ENCODE data around the gene SLC9A9.

The SLC9A9 gene

DNA sequence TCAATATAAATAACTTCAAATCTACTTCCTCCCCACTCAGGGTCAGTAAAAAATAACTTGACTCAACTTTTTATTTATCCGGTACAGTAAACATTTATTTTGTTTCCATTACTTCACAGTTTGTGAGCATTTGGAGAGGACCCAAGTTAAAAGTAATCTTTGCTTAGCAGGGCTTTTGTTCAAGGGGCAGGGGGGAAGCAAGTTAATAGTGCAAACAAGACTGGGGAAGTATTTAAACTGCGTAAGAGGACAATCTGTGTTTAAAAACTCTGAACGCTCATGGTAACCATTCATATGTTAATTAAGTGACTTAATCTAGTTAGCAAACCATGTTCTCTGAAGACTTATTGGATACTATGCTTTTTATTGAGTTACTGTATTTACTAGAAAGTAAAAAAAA is 346.2 kb downstream of the SLC9A9 start:
- ChIA-PET CTCF (no interaction called here), POLR2A (no interaction called here)
- TF ChIP-seq, protein P1, sequence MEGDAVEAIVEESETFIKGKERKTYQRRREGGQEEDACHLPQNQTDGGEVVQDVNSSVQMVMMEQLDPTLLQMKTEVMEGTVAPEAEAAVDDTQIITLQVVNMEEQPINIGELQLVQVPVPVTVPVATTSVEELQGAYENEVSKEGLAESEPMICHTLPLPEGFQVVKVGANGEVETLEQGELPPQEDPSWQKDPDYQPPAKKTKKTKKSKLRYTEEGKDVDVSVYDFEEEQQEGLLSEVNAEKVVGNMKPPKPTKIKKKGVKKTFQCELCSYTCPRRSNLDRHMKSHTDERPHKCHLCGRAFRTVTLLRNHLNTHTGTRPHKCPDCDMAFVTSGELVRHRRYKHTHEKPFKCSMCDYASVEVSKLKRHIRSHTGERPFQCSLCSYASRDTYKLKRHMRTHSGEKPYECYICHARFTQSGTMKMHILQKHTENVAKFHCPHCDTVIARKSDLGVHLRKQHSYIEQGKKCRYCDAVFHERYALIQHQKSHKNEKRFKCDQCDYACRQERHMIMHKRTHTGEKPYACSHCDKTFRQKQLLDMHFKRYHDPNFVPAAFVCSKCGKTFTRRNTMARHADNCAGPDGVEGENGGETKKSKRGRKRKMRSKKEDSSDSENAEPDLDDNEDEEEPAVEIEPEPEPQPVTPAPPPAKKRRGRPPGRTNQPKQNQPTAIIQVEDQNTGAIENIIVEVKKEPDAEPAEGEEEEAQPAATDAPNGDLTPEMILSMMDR (IDR thresholded peaks at IDR 0.05; ENCODE audit: control extremely low read depth, extremely low read depth, low read depth, missing control alignments), result no peak
- DNase-seq (ENCODE audit: extremely low spot score), result no peak

DNA sequence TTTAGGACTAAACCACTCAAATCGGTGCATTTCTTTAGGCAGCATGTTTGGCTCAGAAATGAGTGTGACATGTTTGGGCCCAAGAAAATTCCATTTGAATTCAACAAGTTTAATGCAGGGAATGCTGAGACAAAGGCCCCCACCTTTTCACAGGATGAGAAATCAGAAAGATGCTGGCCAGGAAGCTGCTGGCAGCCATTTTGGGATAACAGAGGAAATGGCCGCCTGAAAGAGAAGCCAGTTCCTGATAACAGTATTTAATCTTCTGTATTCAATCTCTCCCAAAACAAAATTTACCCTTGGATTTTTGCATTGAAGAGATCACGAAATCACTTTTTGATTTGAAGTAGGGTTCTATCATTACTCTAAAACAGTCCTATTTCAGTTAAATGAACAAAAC is 350.9 kb downstream of the SLC9A9 start:
- DNase-seq (ENCODE audit: extremely low spot score), result no peak
- POLR2A ChIA-PET, result no interaction called here
- TF ChIP-seq, protein P1 (IDR thresholded peaks at IDR 0.05; ENCODE audit: control extremely low read depth, extremely low read depth, low read depth, missing control alignments), result no peak
- CTCF ChIA-PET, result no interaction called here

DNA sequence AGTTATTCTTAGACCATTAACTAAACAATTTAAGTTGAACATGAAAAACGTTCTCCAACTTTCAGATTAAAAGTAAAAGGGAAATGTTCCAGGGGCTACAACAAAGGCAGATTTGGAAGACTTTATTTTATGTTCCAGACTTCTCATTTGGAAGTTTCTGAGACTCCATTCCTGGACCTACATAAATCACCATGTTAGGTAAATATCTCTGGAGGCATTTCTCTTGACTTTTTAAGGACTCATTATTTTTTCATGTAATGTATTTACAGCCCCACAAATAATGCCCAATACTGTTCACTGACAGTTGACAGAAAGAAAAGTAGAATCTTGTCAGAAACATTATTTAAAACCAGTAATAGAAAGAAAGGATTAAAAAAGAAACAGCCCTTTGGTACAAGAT is 352.1 kb downstream of the SLC9A9 start:
- CTCF ChIA-PET, result no interaction called here
- POLR2A ChIA-PET, result no interaction called here
- TF ChIP-seq, protein P1 (IDR thresholded peaks at IDR 0.05; ENCODE audit: control extremely low read depth, extremely low read depth, low read depth, missing control alignments), result no peak
- no peak for DNase-seq (ENCODE audit: extremely low spot score)

DNA sequence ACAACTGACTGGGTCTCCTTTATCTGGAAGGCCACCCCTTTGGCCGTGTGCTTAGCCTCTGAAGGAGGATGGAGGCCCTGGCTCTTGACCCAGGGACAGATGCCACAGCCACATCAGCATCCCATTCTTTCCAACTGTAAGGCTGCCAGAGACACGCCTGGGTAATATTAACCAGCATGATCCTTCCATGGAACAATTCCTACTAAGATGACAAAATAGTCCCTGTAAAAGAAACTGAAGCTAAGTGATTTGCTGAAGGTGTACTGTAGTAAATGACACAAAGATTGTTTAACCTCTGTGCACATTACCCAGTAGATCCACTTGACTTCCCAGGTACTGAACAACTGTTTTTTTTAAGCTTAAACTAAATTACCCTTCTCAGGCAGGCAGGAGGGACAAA is 352.7 kb downstream of the SLC9A9 start:
- POLR2A ChIA-PET, result no interaction called here
- TF ChIP-seq, protein P1 (IDR thresholded peaks at IDR 0.05; ENCODE audit: control extremely low read depth, extremely low read depth, low read depth, missing control alignments), result no peak
- DNase-seq (ENCODE audit: extremely low spot score), result no peak
- CTCF ChIA-PET, result no interaction called here

DNA sequence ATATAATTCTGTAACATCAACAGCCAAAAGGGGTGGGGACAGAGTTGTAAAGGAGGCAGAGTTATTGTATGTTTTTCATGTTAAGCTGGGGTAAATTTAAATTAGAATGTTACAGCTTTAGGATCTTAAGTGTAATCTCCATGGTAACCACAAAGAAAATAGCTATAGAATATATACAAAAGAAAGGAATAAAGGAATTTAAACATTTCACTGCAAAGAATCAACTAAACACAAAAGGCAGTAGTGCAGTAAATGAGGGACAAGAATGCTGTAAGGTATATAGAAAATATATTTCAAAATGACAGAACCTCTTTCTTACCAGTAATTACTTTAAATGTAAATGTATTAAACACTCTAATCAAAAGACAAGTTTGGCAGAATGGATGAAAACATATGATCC is 361.7 kb downstream of the SLC9A9 start:
- ChIA-PET POLR2A (no interaction called here), CTCF (interaction anchor here (1.1 kb wide), 1 partner anchor 23 kb away, joined by 3 read pairs; no protein-coding TSS in a partner anchor)
- no peak for DNase-seq (ENCODE audit: extremely low spot score)
- TF ChIP-seq, protein P1 (IDR thresholded peaks at IDR 0.05; ENCODE audit: control extremely low read depth, extremely low read depth, low read depth, missing control alignments), result no peak

DNA sequence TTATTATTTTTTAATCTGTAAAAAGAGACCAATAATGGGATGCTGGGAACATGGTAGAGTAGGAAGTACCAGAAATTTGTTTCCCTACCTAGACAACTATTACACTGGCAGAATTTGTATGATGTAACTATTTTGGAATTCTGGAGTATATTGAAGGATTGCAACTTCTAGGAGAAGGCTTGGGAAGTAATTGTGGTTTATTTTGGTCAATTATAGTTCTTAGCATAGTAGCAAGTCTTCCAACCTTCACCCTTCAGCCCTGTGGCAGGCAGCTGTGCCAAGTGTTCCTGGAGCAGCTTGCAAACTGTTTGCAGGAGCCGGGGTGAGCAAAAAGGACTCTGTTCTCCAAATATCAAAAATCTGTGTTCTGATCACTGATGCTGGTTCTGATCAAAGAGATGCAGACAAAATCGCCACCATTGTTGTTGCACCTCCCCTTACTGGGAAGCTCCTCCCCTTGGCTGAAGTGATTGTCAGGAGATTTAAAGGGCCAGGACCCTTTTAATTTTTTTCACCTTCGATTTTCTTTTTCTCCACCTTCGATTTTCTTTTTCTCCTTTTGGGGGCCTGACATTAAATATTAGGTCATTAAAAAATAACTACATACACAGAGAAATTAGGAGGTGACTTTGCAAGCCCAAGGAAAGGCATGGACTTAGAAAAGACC is 363.3 kb downstream of the SLC9A9 start:
- no peak for DNase-seq (ENCODE audit: extremely low spot score)
- ChIA-PET POLR2A (no interaction called here), CTCF (interaction anchor here (1.0 kb wide), 1 partner anchor 9 kb away, joined by 3 read pairs; no protein-coding TSS in a partner anchor)
- TF ChIP-seq, protein P1 (IDR thresholded peaks at IDR 0.05; ENCODE audit: control extremely low read depth, extremely low read depth, low read depth, missing control alignments), result no peak
